C4-2B (cell line): Measurements from ENCODE around the gene ZEB2.

ENCODE experiments used
- ZFX ChIP-seq: fragments of 450-650 bp; IDR thresholded peaks from 2 replicates; pipeline ENCODE4 v1.6.1; 2017
- TF ChIP-seq, protein P1 (sequence below): fragments of 450-650 bp; conservative IDR thresholded peaks from 2 replicates; pipeline ENCODE4 v1.5.1; 2017; ENCODE audit warnings: mild to moderate bottlenecking

DNA sequence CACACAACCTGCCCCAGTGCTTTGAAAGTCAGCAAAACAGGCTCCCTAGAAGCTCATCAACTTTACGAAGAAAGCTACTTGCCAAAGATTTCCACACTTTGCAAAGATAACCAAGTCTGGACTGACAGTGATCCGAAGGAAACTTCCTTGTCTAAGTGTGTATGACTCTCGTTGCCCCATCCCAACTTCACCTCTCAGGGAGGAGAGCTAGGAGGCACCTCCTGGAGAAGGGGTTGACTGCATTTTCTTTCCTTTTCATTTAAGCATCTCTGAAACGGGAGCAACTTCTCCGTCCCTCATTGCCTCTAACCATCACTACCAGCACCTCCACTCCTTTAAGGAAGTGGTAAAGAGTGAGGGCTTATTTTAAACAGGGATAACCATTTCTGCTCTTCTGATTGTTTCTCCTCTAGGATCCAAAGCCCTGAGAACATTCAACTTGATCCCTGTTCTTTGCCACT, 7.0 kb downstream of the ZEB2 start:
- TF ChIP-seq, protein P1, sequence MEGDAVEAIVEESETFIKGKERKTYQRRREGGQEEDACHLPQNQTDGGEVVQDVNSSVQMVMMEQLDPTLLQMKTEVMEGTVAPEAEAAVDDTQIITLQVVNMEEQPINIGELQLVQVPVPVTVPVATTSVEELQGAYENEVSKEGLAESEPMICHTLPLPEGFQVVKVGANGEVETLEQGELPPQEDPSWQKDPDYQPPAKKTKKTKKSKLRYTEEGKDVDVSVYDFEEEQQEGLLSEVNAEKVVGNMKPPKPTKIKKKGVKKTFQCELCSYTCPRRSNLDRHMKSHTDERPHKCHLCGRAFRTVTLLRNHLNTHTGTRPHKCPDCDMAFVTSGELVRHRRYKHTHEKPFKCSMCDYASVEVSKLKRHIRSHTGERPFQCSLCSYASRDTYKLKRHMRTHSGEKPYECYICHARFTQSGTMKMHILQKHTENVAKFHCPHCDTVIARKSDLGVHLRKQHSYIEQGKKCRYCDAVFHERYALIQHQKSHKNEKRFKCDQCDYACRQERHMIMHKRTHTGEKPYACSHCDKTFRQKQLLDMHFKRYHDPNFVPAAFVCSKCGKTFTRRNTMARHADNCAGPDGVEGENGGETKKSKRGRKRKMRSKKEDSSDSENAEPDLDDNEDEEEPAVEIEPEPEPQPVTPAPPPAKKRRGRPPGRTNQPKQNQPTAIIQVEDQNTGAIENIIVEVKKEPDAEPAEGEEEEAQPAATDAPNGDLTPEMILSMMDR: no peak
- TF ChIP-seq ZFX: no peak
